Measurements from ENCODE around the gene SRGN.

DNA sequence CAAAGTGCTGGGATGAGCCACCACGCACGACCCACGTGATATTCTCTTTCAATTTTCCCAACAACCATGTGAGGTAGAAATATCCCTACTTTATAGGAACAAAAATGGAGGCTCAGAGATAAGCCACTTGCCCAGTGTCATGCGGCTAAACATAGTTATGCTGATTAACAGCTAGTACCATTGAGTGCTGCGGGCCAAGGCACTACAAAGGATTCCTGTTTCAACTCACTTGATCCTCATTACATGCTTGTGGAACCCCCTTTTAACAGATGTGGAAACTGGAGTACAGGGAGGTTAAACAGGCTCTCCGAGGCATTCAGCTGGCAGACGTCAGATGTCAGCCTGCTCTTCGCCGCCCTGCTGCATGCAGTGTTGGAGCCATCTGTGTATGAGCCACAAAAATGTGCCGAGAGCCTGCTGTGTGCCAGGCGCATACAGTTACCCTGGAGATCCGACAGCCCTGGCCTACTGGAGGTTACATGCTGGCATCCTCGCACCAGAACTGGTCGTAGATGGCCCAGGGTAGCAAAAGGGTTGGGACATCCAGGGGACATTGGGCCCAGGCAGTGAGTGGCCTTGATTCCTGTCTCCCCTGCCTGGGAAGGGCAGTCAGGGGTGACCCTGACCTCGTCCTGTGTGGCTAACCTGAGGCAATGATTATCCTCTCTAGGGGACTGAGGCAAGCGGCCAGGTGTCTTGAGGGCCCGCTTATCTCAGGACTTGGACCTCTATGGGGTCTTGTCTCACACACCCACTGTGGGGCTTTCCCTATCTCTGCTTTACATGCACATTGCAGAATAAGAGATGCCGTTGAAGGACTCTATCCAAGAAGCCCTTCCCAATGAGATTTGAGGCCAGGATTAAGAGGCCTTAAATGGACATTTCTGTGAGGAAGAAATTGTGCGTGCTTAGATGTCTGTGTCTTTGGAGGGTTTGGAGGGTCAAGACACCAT, 18.5 kb upstream of the SRGN start:
- TF ChIP-seq POLR2AphosphoS5 (IDR thresholded peaks at IDR 0.05; ENCODE audit: low read depth, low read length), result no peak
- no peak for TF ChIP-seq FOSL1 (IDR thresholded peaks at IDR 0.05; ENCODE audit: insufficient read depth, low read depth, low read length)
- no peak for TF ChIP-seq RBBP5 (IDR thresholded peaks at IDR 0.05; ENCODE audit: borderline replicate concordance, low read depth, low read length)
- no peak for TF ChIP-seq CTCF (IDR thresholded peaks at IDR 0.05; ENCODE audit: control extremely low read depth in 1 of 3, insufficient read depth in 1 of 3, low read depth in 1 of 3, low read length in 3 of 3)
- TF ChIP-seq POLR2A (IDR thresholded peaks at IDR 0.05; ENCODE audit: control extremely low read depth in 1 of 2, low read depth in 2 of 2, low read length in 2 of 2), result no peak
- TF ChIP-seq GABPA (IDR thresholded peaks at IDR 0.05; ENCODE audit: borderline replicate concordance, insufficient read depth, low read length), result no peak
- no peak for TF ChIP-seq CBX8 (IDR thresholded peaks at IDR 0.05; ENCODE audit: borderline replicate concordance, low read depth, low read length)
- no peak for TF ChIP-seq EZH2 (IDR thresholded peaks at IDR 0.05; ENCODE audit: low read depth, low read length, severe bottlenecking)
